ENCODE data around the gene ENOX1.

DNA sequence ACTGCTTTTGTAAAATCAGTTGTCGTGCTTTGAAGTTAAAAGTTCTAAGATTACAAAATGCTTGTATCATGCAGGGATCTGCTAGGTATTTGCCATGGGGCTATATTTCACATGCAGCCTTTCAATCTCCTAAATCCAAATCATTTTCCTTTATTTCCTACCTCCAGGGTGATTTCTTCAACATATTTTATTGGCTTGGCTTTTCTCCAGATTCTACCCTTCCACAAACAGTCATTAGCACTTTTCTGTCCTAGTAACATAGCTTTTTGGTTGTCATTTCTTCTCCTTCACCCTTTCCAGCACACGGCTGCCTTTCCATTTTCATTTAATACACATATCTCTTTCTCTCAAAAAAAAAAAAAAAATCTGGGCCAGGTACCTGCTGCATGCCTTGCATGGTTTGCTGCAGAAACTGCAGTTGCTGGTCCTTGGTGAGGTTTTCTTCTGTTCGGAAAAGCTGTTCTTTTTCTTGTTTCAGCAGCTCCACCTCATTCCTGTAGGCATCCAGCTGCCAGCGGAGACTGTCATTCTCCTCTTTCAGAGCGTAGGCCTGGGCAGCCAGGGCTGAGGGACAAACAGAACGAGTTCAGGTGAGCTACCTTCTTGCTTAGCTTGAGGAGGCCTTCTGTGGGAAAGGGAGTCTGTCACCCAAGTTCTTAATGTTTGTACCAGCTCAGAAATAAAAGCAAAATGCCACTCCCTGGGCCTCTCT lies 488.6 kb downstream of the ENOX1 start:
- no peak for TF ChIP-seq FOXK2 (IDR thresholded peaks at IDR 0.05)
- no peak for TF ChIP-seq CTBP1 (IDR thresholded peaks at IDR 0.05; ENCODE audit: borderline replicate concordance)
- TF ChIP-seq SUZ12 (IDR thresholded peaks at IDR 0.05) = no peak
- TF ChIP-seq FOXM1 (IDR thresholded peaks at IDR 0.05; ENCODE audit: borderline replicate concordance) = no peak
- no peak for TF ChIP-seq ARNT (IDR thresholded peaks at IDR 0.05)
- no peak for TF ChIP-seq HDGF (IDR thresholded peaks at IDR 0.05; ENCODE audit: borderline replicate concordance)
- TF ChIP-seq FOXA1 (IDR thresholded peaks at IDR 0.05) = no peak
- no peak for TF ChIP-seq TARDBP (IDR thresholded peaks at IDR 0.05)
- TF ChIP-seq NFRKB (IDR thresholded peaks at IDR 0.05) = no peak
- TF ChIP-seq ELF4 (IDR thresholded peaks at IDR 0.05) = no peak
- no peak for TF ChIP-seq LEF1 (IDR thresholded peaks at IDR 0.05; ENCODE audit: borderline replicate concordance)
- TF ChIP-seq L3MBTL2 (conservative IDR thresholded peaks at IDR 0.05) = no peak
